SK-N-SH treated with all-trans-retinoic acid at 6 μM for 48 hours (cell line): ENCODE data around the gene KBTBD12.

ENCODE experiments used
- ARNTL ChIP-seq: fragments of 450-650 bp; formaldehyde crosslinking; IDR thresholded peaks from 2 replicates; pipeline ENCODE4 v1.5.0; 2020; ENCODE audit warnings: low read depth, mild to moderate bottlenecking, moderate library complexity, borderline replicate concordance
- BACH2 ChIP-seq: fragments of 250-450 bp; sonication (Bioruptor Pico); IDR thresholded peaks from 2 replicates; pipeline ENCODE4 v1.9.0; 2021; ENCODE audit warnings: mild to moderate bottlenecking, borderline replicate concordance
- CSDC2 ChIP-seq: fragments of 250-450 bp; sonication (Bioruptor Pico); IDR thresholded peaks from 2 replicates; pipeline ENCODE4 v1.5.0; 2020; ENCODE audit warnings: mild to moderate bottlenecking, moderate library complexity
- OSR1 ChIP-seq: fragments of 250-450 bp; sonication (Bioruptor Pico); IDR thresholded peaks from 2 replicates; pipeline ENCODE4 v1.8.0; 2022; ENCODE audit warnings: moderate library complexity, mild to moderate bottlenecking, inconsistent platforms
- RARB ChIP-seq: fragments of 250-450 bp; sonication (Bioruptor Pico); IDR thresholded peaks from 2 replicates; pipeline ENCODE4 v1.8.0; 2021; ENCODE audit warnings: mild to moderate bottlenecking, moderate library complexity
- SNAI2 ChIP-seq: fragments of 250-450 bp; sonication (Bioruptor Pico); IDR thresholded peaks from 2 replicates; pipeline ENCODE4 v1.5.0; 2020; ENCODE audit warnings: mild to moderate bottlenecking, moderate library complexity
- TF ChIP-seq, protein P1 (sequence below): fragments of 250-450 bp; sonication (Bioruptor Pico); IDR thresholded peaks from 2 replicates; pipeline ENCODE4 v1.8.0; 2021; ENCODE audit warnings: low read depth, mild to moderate bottlenecking, moderate library complexity, borderline replicate concordance
- TF ChIP-seq, protein P2 (sequence below): fragments of 250-450 bp; sonication (Bioruptor Pico); IDR thresholded peaks from 2 replicates; pipeline ENCODE4 v1.8.0; 2020; ENCODE audit warnings: mild to moderate bottlenecking, moderate library complexity, borderline replicate concordance

DNA sequence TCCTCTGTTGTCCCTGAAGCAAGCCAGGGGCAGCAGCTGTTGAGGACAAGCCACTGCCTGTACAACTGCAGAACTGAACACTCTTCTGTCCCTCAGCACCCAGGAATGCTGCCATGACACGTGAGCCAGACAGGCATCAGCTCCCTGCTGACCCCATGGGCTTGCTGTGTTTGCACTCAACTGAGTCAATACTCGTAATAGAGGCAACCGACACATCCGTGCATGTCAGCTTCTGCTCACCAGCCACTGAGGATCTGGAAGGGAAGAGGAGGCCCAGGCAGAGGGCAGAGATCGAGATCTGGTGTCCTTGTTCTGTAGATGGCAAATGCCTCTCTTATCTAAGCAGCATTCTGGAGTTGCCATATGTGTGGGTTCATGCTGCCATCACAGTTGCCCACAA, 82.9 kb downstream of the KBTBD12 start:
- TF ChIP-seq, protein P1, sequence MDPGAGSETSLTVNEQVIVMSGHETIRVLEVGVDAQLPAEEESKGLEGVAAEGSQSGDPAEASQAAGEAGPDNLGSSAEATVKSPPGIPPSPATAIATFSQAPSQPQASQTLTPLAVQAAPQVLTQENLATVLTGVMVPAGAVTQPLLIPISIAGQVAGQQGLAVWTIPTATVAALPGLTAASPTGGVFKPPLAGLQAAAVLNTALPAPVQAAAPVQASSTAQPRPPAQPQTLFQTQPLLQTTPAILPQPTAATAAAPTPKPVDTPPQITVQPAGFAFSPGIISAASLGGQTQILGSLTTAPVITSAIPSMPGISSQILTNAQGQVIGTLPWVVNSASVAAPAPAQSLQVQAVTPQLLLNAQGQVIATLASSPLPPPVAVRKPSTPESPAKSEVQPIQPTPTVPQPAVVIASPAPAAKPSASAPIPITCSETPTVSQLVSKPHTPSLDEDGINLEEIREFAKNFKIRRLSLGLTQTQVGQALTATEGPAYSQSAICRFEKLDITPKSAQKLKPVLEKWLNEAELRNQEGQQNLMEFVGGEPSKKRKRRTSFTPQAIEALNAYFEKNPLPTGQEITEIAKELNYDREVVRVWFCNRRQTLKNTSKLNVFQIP, result no peak
- TF ChIP-seq ARNTL (CRISPR knock-in tag), result no peak
- no peak for TF ChIP-seq CSDC2 (CRISPR knock-in tag)
- no peak for TF ChIP-seq BACH2 (CRISPR knock-in tag)
- TF ChIP-seq RARB (CRISPR knock-in tag), result no peak
- no peak for TF ChIP-seq OSR1 (CRISPR knock-in tag)
- TF ChIP-seq SNAI2 (CRISPR knock-in tag), result no peak
- TF ChIP-seq, protein P2, sequence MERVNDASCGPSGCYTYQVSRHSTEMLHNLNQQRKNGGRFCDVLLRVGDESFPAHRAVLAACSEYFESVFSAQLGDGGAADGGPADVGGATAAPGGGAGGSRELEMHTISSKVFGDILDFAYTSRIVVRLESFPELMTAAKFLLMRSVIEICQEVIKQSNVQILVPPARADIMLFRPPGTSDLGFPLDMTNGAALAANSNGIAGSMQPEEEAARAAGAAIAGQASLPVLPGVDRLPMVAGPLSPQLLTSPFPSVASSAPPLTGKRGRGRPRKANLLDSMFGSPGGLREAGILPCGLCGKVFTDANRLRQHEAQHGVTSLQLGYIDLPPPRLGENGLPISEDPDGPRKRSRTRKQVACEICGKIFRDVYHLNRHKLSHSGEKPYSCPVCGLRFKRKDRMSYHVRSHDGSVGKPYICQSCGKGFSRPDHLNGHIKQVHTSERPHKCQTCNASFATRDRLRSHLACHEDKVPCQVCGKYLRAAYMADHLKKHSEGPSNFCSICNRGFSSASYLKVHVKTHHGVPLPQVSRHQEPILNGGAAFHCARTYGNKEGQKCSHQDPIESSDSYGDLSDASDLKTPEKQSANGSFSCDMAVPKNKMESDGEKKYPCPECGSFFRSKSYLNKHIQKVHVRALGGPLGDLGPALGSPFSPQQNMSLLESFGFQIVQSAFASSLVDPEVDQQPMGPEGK, result no peak
